ENCODE results near the gene FBXO27. TPM values are rescaled to one million over a fixed set of nuclear protein-coding genes. Genes with fewer than 3 reads are reported as not detected.

FBXO27 gene
- total RNA-seq, 1 donor from 2014 or later: 0.14 TPM

Other genes starting within 250 kb of the FBXO27 start
- gene LGALS7B, start 243.3 kb downstream of the FBXO27 start, total RNA-seq: not detected in 2 replicates
- 1.3 and 1.7 TPM in 2 replicates for gene LGALS4, start 219.6 kb downstream of the FBXO27 start, total RNA-seq
- 129 and 130 TPM in 2 replicates for gene ECH1, start 200.8 kb downstream of the FBXO27 start, total RNA-seq
- gene HNRNPL, start 182.6 kb downstream of the FBXO27 start, total RNA-seq: 686 and 695 TPM in 2 replicates
- 62.7 and 68.9 TPM in 2 replicates for gene RINL, start 154.3 kb downstream of the FBXO27 start, total RNA-seq
- 23.6 and 30.1 TPM in 2 replicates for gene SIRT2, start 132.9 kb downstream of the FBXO27 start, total RNA-seq
- 89.2 and 89.7 TPM in 2 replicates for gene NFKBIB, start 132.6 kb downstream of the FBXO27 start, total RNA-seq
- gene CCER2, start 120.4 kb downstream of the FBXO27 start, total RNA-seq: 0.77 and 0.97 TPM in 2 replicates
- gene SARS2, start 101.8 kb downstream of the FBXO27 start, total RNA-seq: 41.6 and 42.6 TPM in 2 replicates
- 112 and 122 TPM in 2 replicates for gene MRPS12, start 101.6 kb downstream of the FBXO27 start, total RNA-seq
- gene FBXO17, start 56.8 kb downstream of the FBXO27 start, total RNA-seq: not detected in 2 replicates
- gene ACP7, start 51.8 kb upstream of the FBXO27 start, total RNA-seq: not detected in 2 replicates
- gene PAK4, start 93.2 kb upstream of the FBXO27 start, total RNA-seq: 14.8 and 16.9 TPM in 2 replicates
- not detected in 2 replicates for gene NCCRP1, start 164.4 kb upstream of the FBXO27 start, total RNA-seq
- gene SYCN, start 171.7 kb upstream of the FBXO27 start, total RNA-seq: not detected in 2 replicates
- not detected in 2 replicates for gene IFNL3, start 212.5 kb upstream of the FBXO27 start, total RNA-seq
- gene IFNL4, start 216.3 kb upstream of the FBXO27 start, total RNA-seq: not detected in 2 replicates
- gene IFNL2, start 235.8 kb upstream of the FBXO27 start, total RNA-seq: not detected in 2 replicates

Data from activated CD4-positive, alpha-beta T cell treated with anti-CD3 and anti-CD28 coated beads, Interleukin-2, amount 10 ng/mL, durations not matched to agents 24 days and 14 days (primary cell).